GM12891 (cell line): ENCODE measurements around the gene ESRRB.

Experiments used
- POLR2A ChIP-seq: IDR thresholded peaks from 2 replicates; pipeline ENCODE4 v1.6.1; 2011; ENCODE audit warnings: low read depth, low read length, control low read depth
- POLR2AphosphoS5 ChIP-seq: IDR thresholded peaks from 2 replicates; pipeline ENCODE4 v1.6.1; 2011; ENCODE audit warnings: low read depth, low read length, control low read depth
- SPI1 ChIP-seq: IDR thresholded peaks from 2 replicates; pipeline ENCODE4 v1.6.1; 2011; ENCODE audit warnings: low read depth, low read length, control low read depth
- TAF1 ChIP-seq: IDR thresholded peaks from 2 replicates; pipeline ENCODE4 v1.6.1; 2011; ENCODE audit warnings: low read depth, low read length, control low read depth

DNA sequence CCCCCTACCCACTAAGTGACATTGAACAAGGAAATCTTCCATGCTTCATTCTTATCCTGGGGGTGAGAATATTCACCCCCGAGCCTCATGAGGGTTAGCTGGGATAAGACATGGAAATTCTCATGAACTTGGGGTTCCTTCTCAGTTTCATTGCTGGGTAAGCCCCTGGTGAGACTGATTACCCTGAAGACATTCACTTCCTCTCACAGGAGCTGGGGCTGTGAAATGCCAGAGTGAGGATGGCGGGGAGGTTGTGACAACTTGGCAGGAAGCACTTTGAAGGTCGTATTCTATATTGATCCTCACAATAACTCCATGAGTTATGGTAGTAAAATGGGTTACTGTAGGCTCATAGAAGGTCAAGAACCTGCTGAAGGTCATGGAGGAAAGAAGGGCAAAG, 43.5 kb downstream of the ESRRB start:
- TF ChIP-seq POLR2A (no peak), POLR2AphosphoS5 (no peak), SPI1 (peak; percentile 58), TAF1 (no peak)
